Measurements from ENCODE around the gene WFDC10A.
"Not testable (repeated sequence)": the region's sequence is repeated elsewhere in the genome, so short reads cannot be mapped to it uniquely, and the experiment has no call there.

WFDC10A gene

GRCh38 chr20:45647441-45648050 lies 18.0 kb downstream of the WFDC10A start:
- DNase-seq (ENCODE audit: low read depth, low spot score): no peak

- no peak for DNase-seq (ENCODE audit: low read depth, low spot score)
Observed at GRCh38 chr20:45649312-45649863, 19.8 kb downstream of the WFDC10A start.

GRCh38 chr20:45651726-45652125 lies 22.2 kb downstream of the WFDC10A start:
- DNase-seq (ENCODE audit: low read depth, low spot score): not testable (repeated sequence)

- not testable (repeated sequence) for DNase-seq (ENCODE audit: low read depth, low spot score)
Observed at GRCh38 chr20:45657038-45657437, 27.5 kb downstream of the WFDC10A start.

- DNase-seq (ENCODE audit: low read depth, low spot score): no peak
Observed at GRCh38 chr20:45670139-45670538, 40.6 kb downstream of the WFDC10A start, which contains the start of gene WFDC11. WFDC11 (minus strand) TSS chr20:45670239; CDS start chr20:45650600, 19,639 bp downstream.

- DNase-seq (ENCODE audit: low read depth, low spot score): no peak
Observed at GRCh38 chr20:45672765-45673164, 43.2 kb downstream of the WFDC10A start.

GRCh38 chr20:45679650-45680049 lies 50.1 kb downstream of the WFDC10A start:
- DNase-seq (ENCODE audit: low read depth, low spot score): no peak

Data from smooth muscle cell of the brain vasculature (primary cell).